ENCODE results near the gene ZNF555.
"Not testable (repeated sequence)": the region's sequence is repeated elsewhere in the genome, so short reads cannot be mapped to it uniquely, and the experiment has no call there.

ZNF555 gene

GRCh38 chr19:2867025-2867991 is 26.0 kb downstream of the ZNF555 start, which contains the start of gene ZNF556:
Gene ZNF556, plus strand, starts transcription at chr19:2867335. Its CDS starts 87 bp downstream, at chr19:2867422.
- in situ Hi-C loops (cut with MboI; ENCODE audit: low pct_unique_long_range_greater_than_20kb, low sequenced_read_pairs, unreplicated experiment): no loop called here
- peak; percentile 42 for DNase-seq (ENCODE audit: low spot score)
- TF ChIP-seq, protein P1, sequence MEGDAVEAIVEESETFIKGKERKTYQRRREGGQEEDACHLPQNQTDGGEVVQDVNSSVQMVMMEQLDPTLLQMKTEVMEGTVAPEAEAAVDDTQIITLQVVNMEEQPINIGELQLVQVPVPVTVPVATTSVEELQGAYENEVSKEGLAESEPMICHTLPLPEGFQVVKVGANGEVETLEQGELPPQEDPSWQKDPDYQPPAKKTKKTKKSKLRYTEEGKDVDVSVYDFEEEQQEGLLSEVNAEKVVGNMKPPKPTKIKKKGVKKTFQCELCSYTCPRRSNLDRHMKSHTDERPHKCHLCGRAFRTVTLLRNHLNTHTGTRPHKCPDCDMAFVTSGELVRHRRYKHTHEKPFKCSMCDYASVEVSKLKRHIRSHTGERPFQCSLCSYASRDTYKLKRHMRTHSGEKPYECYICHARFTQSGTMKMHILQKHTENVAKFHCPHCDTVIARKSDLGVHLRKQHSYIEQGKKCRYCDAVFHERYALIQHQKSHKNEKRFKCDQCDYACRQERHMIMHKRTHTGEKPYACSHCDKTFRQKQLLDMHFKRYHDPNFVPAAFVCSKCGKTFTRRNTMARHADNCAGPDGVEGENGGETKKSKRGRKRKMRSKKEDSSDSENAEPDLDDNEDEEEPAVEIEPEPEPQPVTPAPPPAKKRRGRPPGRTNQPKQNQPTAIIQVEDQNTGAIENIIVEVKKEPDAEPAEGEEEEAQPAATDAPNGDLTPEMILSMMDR (IDR thresholded peaks at IDR 0.05; ENCODE audit: extremely low read depth, insufficient read depth, missing control alignments): no peak

- TF ChIP-seq, protein P1 (IDR thresholded peaks at IDR 0.05; ENCODE audit: extremely low read depth, insufficient read depth, missing control alignments): no peak
- in situ Hi-C loops (cut with MboI; ENCODE audit: low pct_unique_long_range_greater_than_20kb, low sequenced_read_pairs, unreplicated experiment): loop anchor here (10.0 kb wide), 1 partner anchor 225 kb away; no protein-coding TSS in a partner anchor
- peak; percentile 23 for DNase-seq (ENCODE audit: low spot score)
Measured at GRCh38 chr19:2869618-2870017, 28.3 kb downstream of the ZNF555 start.

GRCh38 chr19:2872175-2872574 is 30.9 kb downstream of the ZNF555 start:
- in situ Hi-C loops (cut with MboI; ENCODE audit: low pct_unique_long_range_greater_than_20kb, low sequenced_read_pairs, unreplicated experiment): loop anchor here (10.0 kb wide), 1 partner anchor 227 kb away; no protein-coding TSS in a partner anchor
- not testable (repeated sequence) for DNase-seq (ENCODE audit: low spot score)

DNA sequence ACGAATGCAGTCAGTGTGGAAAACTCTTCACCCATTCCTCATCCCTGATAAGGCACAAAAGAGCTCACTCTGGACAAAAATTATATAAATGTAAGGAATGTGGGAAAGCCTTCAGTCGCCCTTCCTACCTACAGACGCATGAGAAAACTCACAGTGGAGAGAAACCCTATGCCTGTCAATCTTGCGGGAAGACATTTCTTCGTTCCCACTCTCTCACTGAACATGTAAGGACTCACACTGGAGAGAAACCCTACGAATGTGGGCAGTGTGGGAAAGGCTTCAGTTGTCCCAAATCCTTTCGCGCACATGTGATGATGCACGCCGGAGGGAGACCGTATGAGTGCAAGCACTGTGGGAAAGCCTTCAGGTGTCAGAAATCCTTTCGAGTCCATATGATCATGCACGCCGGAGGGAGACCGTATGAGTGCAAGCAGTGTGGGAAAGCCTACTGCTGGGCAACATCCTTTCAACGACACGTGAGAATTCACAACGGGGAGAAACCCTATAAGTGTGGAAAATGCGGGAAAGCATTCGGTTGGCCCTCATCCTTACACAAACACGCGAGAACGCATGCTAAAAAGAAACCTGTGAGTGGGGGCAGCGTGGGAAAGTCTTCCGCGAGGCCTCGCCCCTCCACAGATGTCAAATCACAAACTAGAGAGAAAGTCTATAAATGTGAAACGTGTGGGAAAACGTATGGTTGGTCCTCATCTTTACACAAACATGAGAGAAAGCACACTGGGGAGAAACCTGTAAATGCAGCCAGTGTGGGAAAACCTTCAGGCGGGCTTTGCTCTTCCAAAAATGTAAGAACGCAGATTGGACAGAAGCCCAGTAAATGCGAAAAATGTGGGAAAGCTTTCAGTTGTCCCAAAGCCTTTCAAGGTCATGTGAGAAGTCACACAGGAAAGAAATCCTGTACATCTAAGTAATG is 36.4 kb downstream of the ZNF555 start:
- TF ChIP-seq, protein P1 (IDR thresholded peaks at IDR 0.05; ENCODE audit: extremely low read depth, insufficient read depth, missing control alignments): no peak
- no peak for DNase-seq (ENCODE audit: low spot score)
- in situ Hi-C loops (cut with MboI; ENCODE audit: low pct_unique_long_range_greater_than_20kb, low sequenced_read_pairs, unreplicated experiment): loop anchor here (10.0 kb wide), 1 partner anchor 233 kb away; no protein-coding TSS in a partner anchor

- DNase-seq (ENCODE audit: low spot score): no peak
- TF ChIP-seq, protein P1 (IDR thresholded peaks at IDR 0.05; ENCODE audit: extremely low read depth, insufficient read depth, missing control alignments): no peak
- in situ Hi-C loops (cut with MboI; ENCODE audit: low pct_unique_long_range_greater_than_20kb, low sequenced_read_pairs, unreplicated experiment): no loop called here
Measured at GRCh38 chr19:2883686-2884439, 42.6 kb downstream of the ZNF555 start.

DNA sequence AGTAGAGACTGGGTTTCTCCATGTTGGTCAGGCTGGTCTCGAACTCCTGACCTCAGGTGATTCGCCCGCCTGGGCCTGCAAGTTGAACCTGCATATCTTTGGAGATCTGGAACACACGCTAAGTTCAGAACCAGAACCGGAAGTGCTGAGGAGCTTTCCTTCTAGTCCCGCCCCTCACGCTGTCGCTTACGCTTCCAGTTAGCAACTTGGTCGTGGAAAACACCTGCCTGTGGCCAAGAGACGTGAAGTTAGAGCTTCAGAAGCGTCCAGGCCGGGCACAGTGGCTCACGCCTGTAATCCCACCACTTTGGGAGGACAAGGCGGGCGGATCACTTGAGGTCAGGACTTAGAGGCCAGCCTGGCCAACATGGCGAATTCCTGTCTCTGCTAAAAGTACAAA is 44.5 kb downstream of the ZNF555 start:
- no peak for DNase-seq (ENCODE audit: low spot score)
- in situ Hi-C loops (cut with MboI; ENCODE audit: low pct_unique_long_range_greater_than_20kb, low sequenced_read_pairs, unreplicated experiment): no loop called here
- TF ChIP-seq, protein P1 (IDR thresholded peaks at IDR 0.05; ENCODE audit: extremely low read depth, insufficient read depth, missing control alignments): no peak

Measured in GM13977 (cell line).